Sciatic nerve (tissue), 2 donors: ENCODE results near the gene CCND2. TPM values are rescaled to one million over a fixed set of nuclear protein-coding genes. Genes with fewer than 3 reads are reported as not detected.
A peak's percentile ranks its signal among the peaks of the same experiment; 100 is the strongest.

Source experiments
- ATAC-seq: fragments of 200-7000 bp; cut with Tn5 transposase; one replicate; pipeline ENCODE4 v1.9.1; 2020; ENCODE audit warnings: mild to moderate bottlenecking, moderate library complexity
- DNase-seq: peaks from one replicate; pipeline ENCODE4 v3.0.0-alpha.2; 2020; ENCODE audit warnings: low spot score
- intact Hi-C: fragments of 100-400 bp; cut with DNase I; formaldehyde crosslinking; loops from one replicate; pipeline ENCODE4 v1.14.2; 2022
- total RNA-seq: library from RNA; stranded (reverse); fragmentation: NEBNext Ultra II Directional; extraction: Animal tissue kit (Norgen Biotek cat#: 25700); gene quantifications from one replicate; pipeline ENCODE4 v1.2.1, GENCODE V29; 2021
- donor health status: DM: no; HTN: no; CAD: no.
- donor health status: DM: no; HTN: no; CAD: no.

Gene CCND2
- total RNA-seq, 1 donor from 2014 or later: 130 TPM

GRCh38 chr12:4274396-4275015 lies 944 bp downstream of the CCND2 start:
- peak; percentile 13 for ATAC-seq
- intact Hi-C loops: loop anchor here (10.0 kb wide), 2 partner anchors 240 to 390 kb away; no protein-coding TSS in a partner anchor
- no peak for DNase-seq

- ATAC-seq (no peak), DNase-seq (no peak)
Observed at GRCh38 chr12:4275016-4275869, 1.7 kb downstream of the CCND2 start.

GRCh38 chr12:4275870-4276301 lies 2.3 kb downstream of the CCND2 start:
- DNase-seq (no peak), ATAC-seq (no peak)
- intact Hi-C loops: loop anchor here (10.0 kb wide), 2 partner anchors 241 to 391 kb away; no protein-coding TSS in a partner anchor

More at GRCh38 chr12:4275016-4275869, 1.7 kb downstream of the CCND2 start:
- intact Hi-C loops: loop anchor here (10.0 kb wide), 2 partner anchors 240 to 390 kb away; no protein-coding TSS in a partner anchor

DNA sequence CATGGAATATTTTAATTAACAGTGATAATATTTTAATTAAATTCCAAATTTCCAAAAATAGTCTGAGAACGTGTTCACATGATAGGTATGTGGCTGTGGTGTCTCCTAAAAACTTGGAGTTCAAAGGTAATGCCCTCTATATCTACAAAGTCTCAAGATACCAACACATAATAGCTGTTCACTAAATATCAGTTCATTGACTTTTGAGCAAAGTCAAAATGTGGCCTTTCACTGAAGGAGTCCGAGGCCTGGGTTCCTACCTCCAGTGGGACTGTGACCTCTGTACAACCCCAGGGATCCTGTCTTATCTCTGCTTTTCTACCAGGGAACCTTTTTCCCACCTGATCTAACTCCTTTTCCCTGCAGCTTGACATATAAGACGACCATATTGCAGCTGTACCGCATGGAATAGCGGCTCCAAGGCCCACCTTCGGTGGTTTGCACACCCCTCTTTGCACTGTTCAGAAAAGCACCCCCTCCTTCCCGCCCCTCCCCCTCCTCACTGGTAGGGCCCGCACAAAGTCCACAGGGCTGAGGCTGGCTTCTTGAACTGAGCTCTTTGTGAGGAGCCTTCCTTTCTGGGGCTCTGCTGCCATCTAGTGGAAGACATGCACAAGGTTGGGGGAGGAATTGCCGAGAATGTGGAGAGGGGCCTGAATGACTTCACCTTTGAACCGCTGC lies 3.1 kb downstream of the CCND2 start:
- intact Hi-C loops: loop anchor here (10.0 kb wide), 2 partner anchors 242 to 392 kb away; no protein-coding TSS in a partner anchor
- peak; percentile 62 for ATAC-seq
- DNase-seq: peak; percentile 91

- DNase-seq (no peak), ATAC-seq (no peak)
- intact Hi-C loops: loop anchor here (10.0 kb wide), 2 partner anchors 242 to 392 kb away; no protein-coding TSS in a partner anchor
Observed at GRCh38 chr12:4277205-4277543, 3.6 kb downstream of the CCND2 start.

- intact Hi-C loops: loop anchor here (10.0 kb wide), 2 partner anchors 243 to 393 kb away; no protein-coding TSS in a partner anchor
- DNase-seq: no peak
- no peak for ATAC-seq
Observed at GRCh38 chr12:4277857-4278256, 4.3 kb downstream of the CCND2 start.

DNA sequence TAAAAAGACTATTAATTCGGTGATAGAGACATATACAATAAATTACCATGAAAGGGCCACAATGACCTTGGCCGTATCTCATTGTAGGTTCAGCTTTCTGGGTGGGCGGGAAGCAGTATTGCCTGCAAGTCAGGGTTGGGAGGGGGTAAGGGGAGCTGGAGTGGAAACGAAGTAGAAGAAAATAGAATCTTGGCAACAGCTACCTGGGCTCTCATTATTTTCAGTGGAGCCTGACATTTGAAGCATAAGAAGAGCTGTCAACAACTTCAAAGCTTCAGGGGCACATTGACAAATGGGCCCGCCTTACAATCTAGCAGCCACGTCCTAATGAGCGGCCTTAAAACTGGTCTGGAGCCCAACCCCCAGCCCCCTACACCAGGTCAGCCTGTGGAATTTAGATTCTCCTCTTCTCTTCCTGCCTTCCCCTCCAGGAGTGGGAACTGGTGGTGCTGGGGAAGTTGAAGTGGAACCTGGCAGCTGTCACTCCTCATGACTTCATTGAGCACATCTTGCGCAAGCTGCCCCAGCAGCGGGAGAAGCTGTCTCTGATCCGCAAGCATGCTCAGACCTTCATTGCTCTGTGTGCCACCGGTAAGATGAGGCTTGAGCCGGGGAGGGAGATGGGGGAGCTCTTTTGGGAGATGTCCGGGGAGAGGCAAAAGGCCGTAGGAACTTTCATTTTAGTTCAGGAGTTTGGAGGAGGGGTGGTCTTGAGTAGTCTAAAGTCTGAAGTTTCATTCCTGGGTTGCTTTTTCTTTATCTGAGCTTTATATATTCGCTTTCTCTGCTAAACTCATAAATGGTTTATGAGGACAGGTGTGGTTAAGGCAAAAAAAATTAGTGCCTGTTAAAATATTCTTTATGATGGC lies 5.0 kb downstream of the CCND2 start:
- intact Hi-C loops: loop anchor here (10.0 kb wide), 2 partner anchors 244 to 394 kb away; no protein-coding TSS in a partner anchor
- ATAC-seq (peak; percentile 37), DNase-seq (no peak)

- intact Hi-C loops: loop anchor here (10.0 kb wide), 2 partner anchors 244 to 394 kb away; no protein-coding TSS in a partner anchor
- ATAC-seq: no peak
- no peak for DNase-seq
Observed at GRCh38 chr12:4279198-4279690, 5.7 kb downstream of the CCND2 start.

- DNase-seq (peak; percentile 78), ATAC-seq (peak; percentile 12)
Observed at GRCh38 chr12:4280351-4281163, 7.0 kb downstream of the CCND2 start.

GRCh38 chr12:4281173-4281654 lies 7.7 kb downstream of the CCND2 start:
- intact Hi-C loops: no loop called here
- ATAC-seq: no peak
- no peak for DNase-seq

More at GRCh38 chr12:4280351-4281163, 7.0 kb downstream of the CCND2 start:
- intact Hi-C loops: no loop called here

- ATAC-seq: no peak
- DNase-seq: no peak
- intact Hi-C loops: no loop called here
Observed at GRCh38 chr12:4282103-4282891, 8.7 kb downstream of the CCND2 start.

DNA sequence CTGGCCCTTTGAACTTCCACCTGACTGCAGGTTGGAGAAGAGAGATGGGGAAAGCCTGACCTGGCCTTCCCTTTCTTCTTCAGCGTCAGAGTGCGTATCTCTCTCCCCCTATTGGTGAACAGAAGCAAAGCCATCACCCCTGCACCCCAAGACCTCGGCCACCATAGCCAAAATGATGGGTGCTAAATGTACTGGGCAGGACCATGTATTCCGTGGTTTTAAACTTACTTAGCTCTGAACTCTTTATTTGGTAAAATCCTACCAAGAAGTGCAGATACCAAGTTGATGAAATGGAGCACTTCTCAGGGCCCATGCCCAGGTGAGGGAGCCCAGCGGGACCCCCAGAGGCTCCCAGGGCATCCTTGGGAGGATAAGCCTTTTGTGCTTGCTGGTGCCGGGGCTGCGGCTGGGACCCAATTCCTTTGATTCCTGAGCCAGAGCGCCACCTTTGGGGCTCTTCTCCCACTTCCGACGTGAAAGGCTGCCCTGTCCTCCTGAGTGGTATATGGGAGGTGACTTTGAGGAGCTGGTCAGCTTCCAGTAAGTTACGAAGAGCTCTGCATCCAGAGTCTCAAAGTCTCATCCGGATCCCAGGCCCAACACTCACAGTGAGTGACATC lies 9.4 kb downstream of the CCND2 start:
- no peak for DNase-seq
- no peak for ATAC-seq
- intact Hi-C loops: no loop called here

DNA sequence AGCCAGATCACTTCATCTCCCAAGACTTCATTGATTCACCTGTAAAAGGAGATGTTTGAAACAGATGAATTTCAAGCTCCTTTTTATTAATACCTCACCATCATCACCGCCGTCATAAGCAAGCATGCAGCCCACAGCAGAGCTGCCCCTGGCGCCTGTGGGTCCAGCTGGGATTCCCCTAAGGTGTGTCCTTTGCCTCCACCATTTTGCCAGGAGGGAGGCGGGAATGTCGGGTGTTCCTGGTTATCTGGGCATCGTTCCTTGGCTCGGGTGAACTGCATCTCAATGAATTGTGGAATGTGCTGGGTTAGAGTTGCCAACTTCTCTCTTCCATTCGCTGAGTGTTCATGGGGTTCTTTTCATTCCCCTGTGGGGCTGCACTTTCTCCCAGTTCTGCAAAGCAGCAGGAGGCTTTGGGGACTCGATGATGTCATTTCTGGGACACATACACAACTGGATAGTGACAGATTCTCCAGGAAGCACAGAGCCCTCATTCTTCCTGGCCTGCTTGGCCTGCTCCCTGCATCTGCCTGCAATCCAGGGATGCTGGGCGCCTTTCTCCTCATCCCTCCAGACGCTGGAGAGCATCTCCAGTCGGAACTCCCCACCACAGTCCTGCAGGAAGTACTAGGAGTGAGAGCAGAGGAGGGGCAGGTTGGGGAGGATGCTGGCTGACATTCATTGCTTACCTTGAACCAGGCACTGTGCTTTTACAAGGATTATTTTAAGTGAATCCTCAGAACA lies 10.1 kb downstream of the CCND2 start:
- intact Hi-C loops: no loop called here
- ATAC-seq: no peak

DNA sequence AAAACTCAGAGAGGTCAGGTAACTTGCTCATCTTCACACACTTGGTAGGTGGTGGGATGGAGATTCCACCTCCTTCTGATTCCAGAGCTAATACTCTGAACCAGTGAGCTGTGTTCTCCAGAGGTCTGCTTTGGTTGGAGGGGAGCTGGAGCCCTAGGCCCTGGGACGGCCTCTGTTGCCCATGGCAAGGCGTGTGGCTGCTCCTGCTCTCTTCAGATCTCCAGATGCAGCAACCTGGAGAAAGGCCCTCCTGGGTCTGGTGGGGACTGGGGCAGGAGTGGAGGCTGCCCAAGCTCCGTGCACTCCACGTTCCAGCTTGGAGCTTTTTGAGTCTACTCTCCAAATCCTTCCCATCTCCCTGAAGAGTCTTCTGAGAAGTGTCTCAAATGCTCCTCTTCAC lies 10.7 kb downstream of the CCND2 start:
- no peak for DNase-seq
- intact Hi-C loops: no loop called here
- ATAC-seq: no peak

More for the DNA sequence above, 10.1 kb downstream of the CCND2 start:
- no peak for DNase-seq

DNA sequence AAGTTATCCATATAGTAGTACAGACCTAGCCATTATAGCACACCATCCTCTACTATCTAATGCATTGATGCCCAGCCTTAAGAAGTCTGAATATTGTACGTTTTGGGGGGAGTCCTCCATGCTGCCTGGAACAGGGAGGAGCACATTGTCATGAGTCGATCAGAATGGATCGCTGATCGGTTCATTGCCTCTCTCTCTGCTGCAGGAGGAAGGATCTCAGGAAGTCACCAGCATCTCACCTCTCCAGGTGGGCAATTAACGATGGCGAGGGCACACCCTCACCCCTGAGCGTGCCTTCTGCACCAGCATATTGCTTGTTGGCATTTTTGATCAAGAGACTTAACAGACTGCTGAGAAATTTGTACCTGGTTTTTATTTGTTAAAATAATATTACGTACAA lies 11.5 kb downstream of the CCND2 start:
- DNase-seq: no peak
- intact Hi-C loops: no loop called here
- ATAC-seq: no peak
